Neural cell (in vitro differentiated cells): ENCODE measurements around the gene SLC26A2.

ENCODE experiments used
- EP300 ChIP-seq: fragments of 450-650 bp; conservative IDR thresholded peaks from 2 replicates; pipeline ENCODE4 v1.6.1; 2014; ENCODE audit warnings: antibody characterized with exemption, mild to moderate bottlenecking, moderate library complexity; ENCODE audit not compliant: poor library complexity, severe bottlenecking
- EZH2 ChIP-seq: fragments of 200-600, 300-800 bp; shearing (Covaris generic), sonication (generic); IDR thresholded peaks from 2 replicates; pipeline ENCODE4 v1.6.1; 2014; ENCODE audit warnings: antibody characterized with exemption, low read length, borderline replicate concordance, mild to moderate bottlenecking; ENCODE audit not compliant: insufficient read depth, poor library complexity, severe bottlenecking
- MXI1 ChIP-seq: fragments of 450-650 bp; conservative IDR thresholded peaks from 2 replicates; pipeline ENCODE4 v1.6.1; 2014; ENCODE audit warnings: antibody characterized with exemption, mild to moderate bottlenecking; ENCODE audit not compliant: poor library complexity, severe bottlenecking
- POLR2AphosphoS5 ChIP-seq: IDR thresholded peaks from 2 replicates; pipeline ENCODE4 v1.6.1; 2012
- RAD21 ChIP-seq: fragments of 450-650 bp; conservative IDR thresholded peaks from 2 replicates; pipeline ENCODE4 v1.6.1; 2014; ENCODE audit warnings: antibody characterized with exemption, mild to moderate bottlenecking, moderate library complexity
- TAF1 ChIP-seq: IDR thresholded peaks from 2 replicates; pipeline ENCODE4 v1.6.1; 2012; ENCODE audit warnings: low read depth
- TF ChIP-seq, protein P1 (sequence below): IDR thresholded peaks from 2 replicates; pipeline ENCODE4 v1.6.1; 2012; ENCODE audit warnings: borderline replicate concordance
- TF ChIP-seq, protein P2 (sequence below): fragments of 450-650 bp; IDR thresholded peaks from 2 replicates; pipeline ENCODE4 v1.5.1; 2014; ENCODE audit warnings: antibody characterized with exemption, mild to moderate bottlenecking, moderate library complexity; ENCODE audit not compliant: poor library complexity, severe bottlenecking

DNA sequence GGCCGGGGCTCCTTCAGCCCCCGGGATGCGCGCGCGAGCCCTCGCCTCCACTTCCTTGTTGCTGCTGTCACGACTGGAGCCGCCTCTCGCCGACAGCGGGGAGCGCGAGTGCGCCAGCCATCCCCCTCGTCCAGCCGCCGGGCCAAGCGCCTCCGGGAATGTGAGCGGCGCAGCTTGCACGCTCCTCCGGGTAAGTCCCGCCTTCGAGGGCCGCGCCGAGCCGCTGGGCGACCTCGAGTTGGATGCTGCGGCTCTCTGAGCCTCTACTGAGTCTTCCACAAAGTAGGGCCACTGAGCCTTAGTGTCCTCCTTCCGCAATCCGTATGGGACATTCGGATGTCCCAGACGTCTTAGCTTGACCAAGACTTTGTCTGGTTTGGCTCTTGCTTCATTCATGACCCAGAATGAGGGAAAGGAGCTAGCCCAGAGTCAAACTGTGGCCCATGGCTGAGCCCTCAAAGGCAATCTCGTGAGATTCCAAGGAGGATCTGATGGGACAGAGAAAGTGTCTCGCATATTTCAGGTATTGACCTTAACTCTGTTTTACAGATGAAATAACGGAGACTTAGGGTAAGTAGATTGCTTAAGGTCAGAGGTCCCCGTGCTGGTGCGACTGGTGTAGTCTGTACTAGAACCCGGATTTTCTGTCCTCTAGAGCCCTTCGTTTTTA is 40.6 kb downstream of the SLC26A2 start:
- TF ChIP-seq, protein P1, sequence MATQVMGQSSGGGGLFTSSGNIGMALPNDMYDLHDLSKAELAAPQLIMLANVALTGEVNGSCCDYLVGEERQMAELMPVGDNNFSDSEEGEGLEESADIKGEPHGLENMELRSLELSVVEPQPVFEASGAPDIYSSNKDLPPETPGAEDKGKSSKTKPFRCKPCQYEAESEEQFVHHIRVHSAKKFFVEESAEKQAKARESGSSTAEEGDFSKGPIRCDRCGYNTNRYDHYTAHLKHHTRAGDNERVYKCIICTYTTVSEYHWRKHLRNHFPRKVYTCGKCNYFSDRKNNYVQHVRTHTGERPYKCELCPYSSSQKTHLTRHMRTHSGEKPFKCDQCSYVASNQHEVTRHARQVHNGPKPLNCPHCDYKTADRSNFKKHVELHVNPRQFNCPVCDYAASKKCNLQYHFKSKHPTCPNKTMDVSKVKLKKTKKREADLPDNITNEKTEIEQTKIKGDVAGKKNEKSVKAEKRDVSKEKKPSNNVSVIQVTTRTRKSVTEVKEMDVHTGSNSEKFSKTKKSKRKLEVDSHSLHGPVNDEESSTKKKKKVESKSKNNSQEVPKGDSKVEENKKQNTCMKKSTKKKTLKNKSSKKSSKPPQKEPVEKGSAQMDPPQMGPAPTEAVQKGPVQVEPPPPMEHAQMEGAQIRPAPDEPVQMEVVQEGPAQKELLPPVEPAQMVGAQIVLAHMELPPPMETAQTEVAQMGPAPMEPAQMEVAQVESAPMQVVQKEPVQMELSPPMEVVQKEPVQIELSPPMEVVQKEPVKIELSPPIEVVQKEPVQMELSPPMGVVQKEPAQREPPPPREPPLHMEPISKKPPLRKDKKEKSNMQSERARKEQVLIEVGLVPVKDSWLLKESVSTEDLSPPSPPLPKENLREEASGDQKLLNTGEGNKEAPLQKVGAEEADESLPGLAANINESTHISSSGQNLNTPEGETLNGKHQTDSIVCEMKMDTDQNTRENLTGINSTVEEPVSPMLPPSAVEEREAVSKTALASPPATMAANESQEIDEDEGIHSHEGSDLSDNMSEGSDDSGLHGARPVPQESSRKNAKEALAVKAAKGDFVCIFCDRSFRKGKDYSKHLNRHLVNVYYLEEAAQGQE: no peak
- TF ChIP-seq, protein P2, sequence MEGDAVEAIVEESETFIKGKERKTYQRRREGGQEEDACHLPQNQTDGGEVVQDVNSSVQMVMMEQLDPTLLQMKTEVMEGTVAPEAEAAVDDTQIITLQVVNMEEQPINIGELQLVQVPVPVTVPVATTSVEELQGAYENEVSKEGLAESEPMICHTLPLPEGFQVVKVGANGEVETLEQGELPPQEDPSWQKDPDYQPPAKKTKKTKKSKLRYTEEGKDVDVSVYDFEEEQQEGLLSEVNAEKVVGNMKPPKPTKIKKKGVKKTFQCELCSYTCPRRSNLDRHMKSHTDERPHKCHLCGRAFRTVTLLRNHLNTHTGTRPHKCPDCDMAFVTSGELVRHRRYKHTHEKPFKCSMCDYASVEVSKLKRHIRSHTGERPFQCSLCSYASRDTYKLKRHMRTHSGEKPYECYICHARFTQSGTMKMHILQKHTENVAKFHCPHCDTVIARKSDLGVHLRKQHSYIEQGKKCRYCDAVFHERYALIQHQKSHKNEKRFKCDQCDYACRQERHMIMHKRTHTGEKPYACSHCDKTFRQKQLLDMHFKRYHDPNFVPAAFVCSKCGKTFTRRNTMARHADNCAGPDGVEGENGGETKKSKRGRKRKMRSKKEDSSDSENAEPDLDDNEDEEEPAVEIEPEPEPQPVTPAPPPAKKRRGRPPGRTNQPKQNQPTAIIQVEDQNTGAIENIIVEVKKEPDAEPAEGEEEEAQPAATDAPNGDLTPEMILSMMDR: no peak
- no peak for TF ChIP-seq EP300
- no peak for TF ChIP-seq POLR2AphosphoS5
- no peak for TF ChIP-seq EZH2
- no peak for TF ChIP-seq MXI1
- TF ChIP-seq RAD21: no peak
- no peak for TF ChIP-seq TAF1
